ENCODE data around the gene THG1L. TPM values are rescaled to one million over a fixed set of nuclear protein-coding genes. Genes with fewer than 3 reads are reported as not detected.

THG1L gene
- total and polyA plus RNA-seq, 10 donors = 7.5 to 17.8 (median 9.1) TPM

- Histone ChIP-seq H3K27ac (no peak overlapping the region), H3K4me1 (peaks cover 4 to 15% (median 9%) of the 10 kb centered on the region in 6 donors), H3K4me3 (no peak overlapping the region), H3K27me3 (replicated peaks in 1 of 7) (no peaks in the 10 kb centered on the region), H3K36me3 (peaks cover 0 to 77% (median 34%) of the 10 kb centered on the region in 6 donors), H3K9me3 (no peaks in the 10 kb centered on the region)
- 92 to 95% (median 93%) methylated on average over 6 of the region's 6 CpGs for WGBS, 5 donors
- TF ChIP-seq, protein P1, sequence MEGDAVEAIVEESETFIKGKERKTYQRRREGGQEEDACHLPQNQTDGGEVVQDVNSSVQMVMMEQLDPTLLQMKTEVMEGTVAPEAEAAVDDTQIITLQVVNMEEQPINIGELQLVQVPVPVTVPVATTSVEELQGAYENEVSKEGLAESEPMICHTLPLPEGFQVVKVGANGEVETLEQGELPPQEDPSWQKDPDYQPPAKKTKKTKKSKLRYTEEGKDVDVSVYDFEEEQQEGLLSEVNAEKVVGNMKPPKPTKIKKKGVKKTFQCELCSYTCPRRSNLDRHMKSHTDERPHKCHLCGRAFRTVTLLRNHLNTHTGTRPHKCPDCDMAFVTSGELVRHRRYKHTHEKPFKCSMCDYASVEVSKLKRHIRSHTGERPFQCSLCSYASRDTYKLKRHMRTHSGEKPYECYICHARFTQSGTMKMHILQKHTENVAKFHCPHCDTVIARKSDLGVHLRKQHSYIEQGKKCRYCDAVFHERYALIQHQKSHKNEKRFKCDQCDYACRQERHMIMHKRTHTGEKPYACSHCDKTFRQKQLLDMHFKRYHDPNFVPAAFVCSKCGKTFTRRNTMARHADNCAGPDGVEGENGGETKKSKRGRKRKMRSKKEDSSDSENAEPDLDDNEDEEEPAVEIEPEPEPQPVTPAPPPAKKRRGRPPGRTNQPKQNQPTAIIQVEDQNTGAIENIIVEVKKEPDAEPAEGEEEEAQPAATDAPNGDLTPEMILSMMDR (IDR thresholded peaks at IDR 0.05 in 8 of 11, conservative IDR thresholded peaks at IDR 0.05 in 3 of 11) = no peak
- TF ChIP-seq POLR2A (IDR thresholded peaks at IDR 0.05) = no peak
- no peak for TF ChIP-seq POLR2AphosphoS5 (IDR thresholded peaks at IDR 0.05)
- intact Hi-C loops (cut with DNase I; ENCODE audit: low total_unique reads) = no loop called here
- DNase-seq = no peak
Observed at GRCh38 chr5:157735991-157736390, 4.8 kb downstream of the THG1L start.

DNA sequence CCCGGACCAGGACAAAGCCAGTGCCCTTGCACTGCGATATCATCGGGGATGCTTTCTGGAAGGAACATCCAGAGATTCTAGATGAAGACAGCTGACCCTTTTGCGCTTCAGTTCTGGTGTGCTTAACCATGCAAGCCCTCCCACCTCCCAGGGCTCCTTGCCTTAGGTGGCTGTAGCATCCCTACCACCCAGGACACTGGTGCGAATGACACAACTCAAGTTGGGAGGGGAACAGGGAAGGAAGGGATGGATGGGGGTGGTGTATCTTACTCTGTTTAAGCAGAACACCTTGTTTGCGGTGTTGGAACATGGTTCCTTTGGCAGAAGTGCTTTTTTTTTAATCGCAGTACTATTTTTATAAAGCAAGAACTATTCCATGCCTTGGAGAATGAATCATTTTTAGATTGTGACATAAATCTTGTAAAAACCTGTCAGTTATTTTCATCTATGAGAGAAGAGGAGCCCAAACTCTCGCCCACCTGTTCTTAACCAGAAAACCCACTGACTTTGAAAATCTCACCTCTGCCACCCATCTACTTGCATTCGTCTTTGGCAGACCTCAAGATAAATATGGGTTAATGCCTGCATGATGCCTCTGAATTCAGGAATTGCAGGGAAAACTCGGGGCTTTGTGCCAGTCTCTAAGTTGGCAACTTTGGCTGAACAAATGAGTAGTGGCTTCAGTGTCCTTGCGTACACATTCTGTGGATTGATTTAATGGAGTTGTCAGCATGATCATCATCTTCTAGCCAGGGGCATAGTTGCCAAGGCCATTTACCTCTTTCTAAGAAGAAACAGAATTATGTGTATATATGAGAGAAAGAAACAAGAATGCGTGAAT is 8.4 kb downstream of the THG1L start:
- Histone ChIP-seq H3K27me3 (replicated peaks in 1 of 7) (no peaks in the 10 kb centered on the region), H3K9me3 (no peaks in the 10 kb centered on the region), H3K4me1 (peaks cover under 1 to 13% (median 11%) of the 10 kb centered on the region in 6 donors), H3K4me3 (no peak overlapping the region), H3K27ac (no peak overlapping the region), H3K36me3 (peaks cover 0 to 57% (median 28%) of the 10 kb centered on the region in 6 donors)
- 89 to 94% (median 89%) methylated on average over 12 of the region's 12 CpGs for WGBS, 5 donors
- intact Hi-C loops (cut with DNase I; ENCODE audit: low total_unique reads) = loop anchor here (5.0 kb wide), 1 partner anchor 307 kb away; no protein-coding TSS in a partner anchor
- no peak for TF ChIP-seq POLR2A (IDR thresholded peaks at IDR 0.05)
- TF ChIP-seq, protein P1 (IDR thresholded peaks at IDR 0.05 in 8 of 11, conservative IDR thresholded peaks at IDR 0.05 in 3 of 11) = no peak
- TF ChIP-seq POLR2AphosphoS5 (IDR thresholded peaks at IDR 0.05) = no peak
- DNase-seq = no peak

DNA sequence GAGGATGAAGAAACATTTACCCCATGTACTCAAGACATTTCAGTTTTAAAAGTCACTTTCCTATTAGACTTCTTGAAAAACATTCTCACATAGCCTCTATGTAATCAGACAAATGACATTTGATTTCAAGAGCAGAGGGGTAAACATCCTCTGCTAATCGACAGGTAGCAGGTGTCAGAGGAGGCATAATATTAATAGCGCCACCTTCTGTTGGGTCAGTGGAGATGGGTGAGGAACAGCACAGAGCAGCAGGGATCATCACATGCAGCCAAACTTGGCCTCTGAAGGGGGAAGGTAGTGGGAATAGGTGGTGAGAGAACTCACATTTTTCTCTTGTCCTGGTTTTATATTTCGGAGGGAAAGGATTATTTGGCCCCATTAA is 9.0 kb downstream of the THG1L start:
- H3K36me3 ChIP-seq = peaks cover 0 to 51% (median 23%) of the 10 kb centered on the region in 6 donors
- intact Hi-C loops (cut with DNase I; ENCODE audit: low total_unique reads) = loop anchor here (5.0 kb wide), 1 partner anchor 308 kb away; no protein-coding TSS in a partner anchor
- DNase-seq = no peak
- no peak overlapping the region for H3K4me3 ChIP-seq
- peaks cover 3 to 20% (median 17%) of the 10 kb centered on the region in 6 donors for H3K4me1 ChIP-seq
- no peaks in the 10 kb centered on the region for H3K27me3 ChIP-seq (replicated peaks in 1 of 7)
- 57 to 67% (median 58%) methylated on average over 3 of the region's 3 CpGs for WGBS, 5 donors
- no peak for TF ChIP-seq POLR2AphosphoS5 (IDR thresholded peaks at IDR 0.05)
- TF ChIP-seq, protein P1 (IDR thresholded peaks at IDR 0.05 in 8 of 11, conservative IDR thresholded peaks at IDR 0.05 in 3 of 11) = peak in 7 of 11 experiments; percentile 13 to 50 (median 36)
- H3K27ac ChIP-seq = no peak overlapping the region
- H3K9me3 ChIP-seq = no peaks in the 10 kb centered on the region

DNA sequence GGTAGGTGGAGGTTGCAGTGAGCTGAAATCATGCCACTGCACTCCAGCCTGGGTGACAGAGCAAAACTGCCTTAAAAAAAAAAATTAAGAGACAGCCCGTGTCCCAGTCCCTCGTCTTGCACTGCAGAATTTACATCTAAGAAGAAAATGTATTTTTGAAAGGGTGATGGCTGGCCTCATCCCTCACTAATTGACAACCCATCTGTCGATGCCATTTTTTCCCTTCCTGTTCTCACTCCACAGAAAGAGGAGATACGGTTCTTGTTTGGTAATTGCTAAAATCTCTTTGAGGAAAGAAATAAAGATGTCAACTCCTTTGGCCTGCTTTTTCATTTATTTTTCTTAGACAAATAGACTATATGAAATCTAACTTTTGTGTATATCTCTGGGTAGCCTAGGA is 9.9 kb downstream of the THG1L start:
- Histone ChIP-seq H3K36me3 (peaks cover 0 to 42% (median 20%) of the 10 kb centered on the region in 6 donors), H3K9me3 (no peaks in the 10 kb centered on the region), H3K4me3 (no peak overlapping the region), H3K4me1 (peaks cover 3 to 26% (median 19%) of the 10 kb centered on the region in 6 donors), H3K27ac (no peak overlapping the region), H3K27me3 (replicated peaks in 1 of 7) (no peaks in the 10 kb centered on the region)
- DNase-seq = no peak
- TF ChIP-seq POLR2A (IDR thresholded peaks at IDR 0.05) (no peak), POLR2AphosphoS5 (IDR thresholded peaks at IDR 0.05) (no peak)
- TF ChIP-seq, protein P1 (IDR thresholded peaks at IDR 0.05 in 8 of 11, conservative IDR thresholded peaks at IDR 0.05 in 3 of 11) = no peak
- 76 to 88% (median 86%) methylated on average over 4 of the region's 4 CpGs for WGBS, 5 donors
- intact Hi-C loops (cut with DNase I; ENCODE audit: low total_unique reads) = loop anchor here (5.0 kb wide), 1 partner anchor 309 kb away; no protein-coding TSS in a partner anchor
